RCC 7860 (cell line): ENCODE data around the gene CDC6.
A peak's percentile ranks its signal among the peaks of the same experiment; 100 is the strongest.

ENCODE experiments used
- DNase-seq: peaks from one replicate; pipeline ENCODE4 v3.0.0-alpha.2; 2015; ENCODE audit warnings: low spot score
- FAIRE-seq: peaks from 2 replicates; lab custom pipeline; 2012; peaks lifted over from hg19 to GRCh38; lab: Jason Lieb, UNC

CDC6 gene

DNA sequence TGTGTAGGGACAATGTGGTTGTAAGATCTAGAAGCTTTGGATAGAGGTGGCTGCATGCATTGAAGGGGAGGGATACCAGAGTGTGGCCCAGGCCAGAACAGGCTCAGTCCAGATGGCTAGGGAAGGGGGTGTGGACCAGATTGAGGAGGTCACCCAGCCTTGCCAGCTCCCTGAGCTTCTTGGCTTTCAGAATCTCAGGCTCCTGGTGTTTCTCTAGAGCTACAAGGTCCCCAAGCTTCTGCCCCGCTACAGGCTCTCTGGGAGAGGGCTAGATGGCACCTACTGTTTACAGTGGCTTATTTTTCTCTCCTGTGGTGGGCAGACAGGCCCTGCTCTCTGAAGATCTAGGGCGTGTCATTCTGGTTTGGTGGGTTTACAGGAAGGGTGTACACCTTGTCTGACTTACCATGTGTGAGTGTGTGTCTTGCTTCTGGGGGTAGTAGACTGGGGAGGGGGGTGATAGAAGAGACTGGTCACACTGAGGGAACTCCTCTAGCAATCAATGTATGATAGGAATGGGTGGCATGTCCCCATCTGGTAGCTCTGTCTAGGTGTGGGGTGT lies 22.4 kb downstream of the CDC6 start:
- FAIRE-seq: no peak
- no peak for DNase-seq

DNA sequence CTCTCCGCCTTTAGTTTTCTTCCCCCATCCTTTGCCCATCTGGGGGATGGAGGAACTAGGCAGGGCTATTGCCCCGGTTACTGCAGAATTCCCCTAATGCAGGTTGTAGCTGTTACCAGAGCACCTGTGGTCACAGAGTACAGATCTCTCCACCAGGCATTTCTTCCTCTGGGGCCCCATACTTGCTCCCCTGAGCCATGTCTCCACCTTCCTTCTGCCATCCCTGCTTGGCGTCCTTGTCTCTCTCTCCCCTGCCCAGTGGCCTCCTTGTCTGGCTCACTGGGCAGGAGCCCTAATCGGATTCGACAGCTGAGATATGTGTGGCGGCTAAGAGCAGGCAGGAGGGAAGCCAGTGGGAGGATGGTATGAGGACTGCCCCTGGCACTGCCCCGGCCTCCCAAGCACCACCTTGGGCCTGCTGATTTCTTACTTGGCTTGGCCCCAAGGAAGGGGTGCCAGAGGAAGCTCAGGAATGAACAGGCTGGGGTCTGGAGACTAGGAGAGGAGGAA lies 23.3 kb downstream of the CDC6 start:
- DNase-seq: no peak
- FAIRE-seq: no peak

DNA sequence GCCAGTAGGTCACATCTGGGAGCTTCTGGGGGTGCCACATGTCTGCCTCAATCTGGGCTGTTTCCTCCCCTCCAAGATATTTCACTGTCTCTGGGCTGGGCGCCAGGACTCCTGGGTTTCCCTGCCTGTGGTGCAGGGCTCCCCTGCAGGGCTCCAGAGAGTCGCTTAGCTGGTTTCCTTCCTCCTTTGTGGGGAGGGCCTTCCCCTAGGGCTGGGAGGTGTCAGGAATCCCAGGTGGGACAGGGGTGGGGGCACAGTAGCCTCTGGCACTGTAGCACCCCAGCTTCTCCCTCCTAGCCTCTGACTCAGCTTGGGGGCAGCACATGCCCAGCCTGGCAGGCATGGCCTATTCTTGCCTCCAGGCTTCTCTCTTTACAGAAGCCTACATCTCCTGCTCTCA lies 23.9 kb downstream of the CDC6 start:
- DNase-seq: no peak
- no peak for FAIRE-seq

DNA sequence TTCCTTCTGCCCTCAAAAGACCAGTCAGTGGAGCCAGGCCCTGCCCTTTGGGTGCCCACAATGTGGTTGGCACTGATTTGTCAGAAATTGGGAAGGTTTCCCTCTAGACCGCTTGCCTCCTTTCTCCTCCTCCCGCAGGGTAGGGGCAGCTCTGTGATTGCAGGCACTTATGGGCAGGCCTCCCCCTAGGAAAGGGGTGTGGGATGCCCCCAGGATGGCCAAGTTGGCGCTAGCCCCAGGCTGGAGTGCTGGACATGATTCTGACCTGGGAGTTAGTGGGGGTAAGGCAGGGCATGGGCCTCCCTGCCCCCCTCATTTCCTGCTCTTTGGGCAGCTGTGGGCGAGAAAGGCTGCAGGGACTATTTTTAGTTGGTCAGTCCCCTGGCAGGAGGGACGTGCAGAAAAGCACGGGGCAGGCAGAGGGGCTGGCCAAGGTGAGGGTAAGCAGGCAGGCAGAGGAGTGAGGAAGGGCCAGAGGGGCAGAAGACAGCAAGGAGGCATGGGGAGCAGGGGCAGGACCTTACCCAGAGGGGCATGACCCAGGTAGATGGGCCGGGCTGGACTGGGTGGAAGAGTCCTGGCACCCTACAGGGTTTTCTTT lies 24.6 kb downstream of the CDC6 start:
- peak; percentile 61 for FAIRE-seq
- DNase-seq: peak; percentile 65

DNA sequence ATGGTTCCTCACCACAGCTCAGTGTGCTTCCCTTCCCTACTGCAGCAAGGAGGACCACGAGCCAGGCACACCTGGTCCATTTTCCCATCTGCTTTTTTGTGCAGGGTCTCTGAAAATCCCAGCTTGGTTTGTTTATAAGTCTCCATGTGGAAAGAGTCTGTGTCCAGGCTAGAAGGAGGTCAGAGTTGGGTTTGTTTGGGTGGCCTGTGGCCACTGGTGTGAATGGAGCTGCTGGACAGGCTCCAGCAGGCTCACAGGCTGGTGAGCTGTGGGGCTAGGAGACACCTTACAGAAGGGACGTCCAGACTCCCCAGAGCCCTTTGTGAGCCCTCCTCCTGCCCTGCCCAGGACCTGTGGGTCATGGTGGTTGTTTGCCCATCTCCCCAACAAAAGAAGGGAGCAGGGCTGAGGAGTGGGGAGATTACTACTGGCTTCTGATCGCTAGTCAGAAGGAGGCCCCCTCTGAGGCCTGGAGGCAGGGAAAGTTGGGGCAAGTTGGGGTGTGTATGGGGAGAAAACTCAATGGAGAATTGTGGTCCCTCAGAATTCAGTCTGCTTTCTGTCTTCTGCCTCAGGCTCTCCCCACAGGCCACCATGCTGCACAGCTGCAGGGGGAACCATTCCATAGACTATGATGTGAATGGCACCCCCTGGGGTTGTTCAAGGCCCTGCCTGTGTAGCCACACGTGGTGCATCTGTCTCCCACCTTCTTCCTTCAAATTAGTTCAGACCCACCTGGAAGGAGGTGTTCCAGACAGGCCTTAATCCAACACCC lies 25.4 kb downstream of the CDC6 start:
- DNase-seq (no peak), FAIRE-seq (peak; percentile 24)

DNA sequence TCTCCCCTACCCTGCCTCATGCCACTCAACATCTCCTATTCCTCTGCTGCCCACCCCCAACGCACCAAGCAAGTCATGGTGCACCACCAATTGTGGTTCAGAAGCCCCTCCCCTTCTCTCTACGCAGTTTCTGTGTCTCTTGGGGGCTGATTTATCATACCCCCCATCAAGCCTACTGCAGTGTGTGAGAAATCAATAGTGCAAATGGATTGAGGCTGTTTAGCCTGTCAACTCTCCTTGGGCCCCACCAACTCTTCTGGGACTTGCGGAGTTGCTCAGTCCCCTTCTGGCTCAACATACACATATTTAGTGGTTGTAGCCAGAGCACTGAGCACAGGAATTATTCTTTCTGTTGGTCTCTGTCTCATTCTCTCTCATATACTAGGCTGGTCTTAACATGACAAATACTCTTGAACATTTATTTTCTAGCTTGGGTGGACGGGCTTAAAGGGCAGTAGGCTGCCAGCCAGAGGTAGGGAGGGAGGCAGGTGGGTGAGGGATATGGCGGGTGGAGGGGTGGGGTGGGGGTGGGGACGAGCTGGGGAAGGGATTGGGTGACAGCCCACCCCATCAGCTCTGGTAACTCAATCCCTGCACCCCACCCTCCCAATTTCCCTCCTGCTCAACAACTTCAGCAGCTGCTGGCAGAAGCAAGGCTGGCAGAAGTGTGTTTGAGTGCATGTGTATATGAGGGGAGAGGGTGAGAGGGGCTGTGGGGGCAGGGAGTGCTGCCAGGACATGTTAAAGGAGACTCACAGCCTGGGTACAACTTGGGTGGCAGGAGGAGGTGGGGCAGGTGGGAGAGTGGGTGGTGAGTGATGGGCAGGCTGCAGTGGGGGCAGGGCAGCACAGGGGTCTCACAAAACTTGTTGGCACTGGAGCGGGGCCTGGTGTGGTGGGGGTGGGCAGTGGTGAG lies 26.2 kb downstream of the CDC6 start:
- FAIRE-seq (no peak), DNase-seq (peak; percentile 49)

DNA sequence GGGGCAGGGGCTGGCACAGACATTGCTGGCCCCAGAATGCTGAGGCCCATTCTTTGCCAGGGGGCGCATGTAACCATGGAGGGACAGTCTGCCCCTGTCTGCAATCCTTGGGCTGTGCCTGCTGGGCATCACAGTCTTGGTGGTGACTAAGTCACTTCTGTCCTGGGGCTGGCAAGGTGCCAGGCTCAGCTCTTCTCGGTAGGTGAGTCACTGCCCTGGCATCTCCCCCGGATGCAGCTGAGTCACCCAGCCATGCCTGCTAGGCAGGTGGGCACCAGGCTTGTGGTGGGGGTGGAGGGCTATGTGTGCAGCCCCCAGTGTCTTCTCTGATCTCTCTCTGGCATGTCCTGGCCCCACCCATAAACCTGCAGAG lies 26.9 kb downstream of the CDC6 start:
- DNase-seq: peak; percentile 96
- FAIRE-seq: peak; percentile 90

DNA sequence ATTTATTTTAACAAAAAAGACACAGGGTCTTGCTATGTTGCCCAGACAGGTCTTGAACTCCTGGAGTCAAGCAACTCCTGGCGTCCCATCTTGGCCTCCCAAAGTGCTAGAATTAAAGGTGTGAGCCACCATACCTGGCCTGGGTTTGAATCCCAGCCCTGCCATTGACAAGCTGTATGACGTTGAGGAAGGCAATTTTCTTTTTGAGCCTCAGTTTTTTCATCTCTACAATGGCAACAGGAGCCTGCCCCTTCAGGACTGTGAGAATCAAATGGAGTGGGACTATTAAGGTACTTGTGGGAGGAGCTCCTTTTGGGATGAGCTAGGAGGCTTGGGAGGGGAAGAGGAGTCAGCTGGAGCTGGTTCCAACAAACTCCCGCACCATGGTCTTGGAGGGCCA lies 27.5 kb downstream of the CDC6 start:
- no peak for FAIRE-seq

DNA sequence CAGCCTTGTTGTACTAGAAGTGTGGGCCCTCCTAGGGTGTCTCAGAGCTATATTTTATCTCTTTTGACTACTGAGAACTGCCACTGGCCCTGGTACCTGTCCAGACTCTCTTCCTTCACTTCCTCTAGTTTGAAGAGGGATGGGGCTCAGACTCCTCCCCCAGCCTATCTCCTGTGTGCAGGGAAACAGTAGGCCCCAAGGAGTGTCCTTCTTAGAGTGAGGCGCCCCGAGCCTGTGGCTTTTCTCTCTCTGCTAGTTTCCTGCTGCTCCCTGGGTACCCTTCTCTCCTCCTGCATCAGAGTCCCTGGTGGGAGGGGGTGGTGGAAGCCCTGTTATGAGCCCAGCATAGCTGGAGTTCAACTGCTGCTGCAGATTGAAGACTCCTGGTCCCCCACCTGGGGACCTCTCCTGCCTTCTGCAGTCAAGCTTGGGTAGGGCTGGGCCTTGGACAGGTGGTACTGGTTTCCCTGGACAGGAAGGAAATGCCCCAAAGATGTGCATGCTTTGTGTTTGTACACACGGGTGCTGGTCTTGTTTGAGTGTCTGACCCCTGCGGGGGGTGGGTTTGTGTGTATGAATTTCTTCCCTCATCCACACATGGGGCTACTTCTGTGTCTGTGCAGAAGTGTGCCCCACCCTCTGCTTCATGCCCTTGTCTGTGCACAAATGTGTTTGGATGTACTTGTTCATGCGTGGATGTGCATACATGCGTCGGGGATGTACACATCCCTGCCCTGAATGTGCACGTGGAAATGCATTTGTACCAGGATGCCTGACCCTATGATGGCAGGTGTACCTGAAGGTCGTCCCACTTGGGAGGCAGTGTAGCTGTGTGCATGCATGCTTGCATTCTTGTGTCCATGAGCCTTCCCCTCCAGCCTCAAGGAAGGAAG lies 28.2 kb downstream of the CDC6 start:
- DNase-seq (no peak), FAIRE-seq (no peak)

More for the DNA sequence above, 27.5 kb downstream of the CDC6 start:
- no peak for DNase-seq

DNA sequence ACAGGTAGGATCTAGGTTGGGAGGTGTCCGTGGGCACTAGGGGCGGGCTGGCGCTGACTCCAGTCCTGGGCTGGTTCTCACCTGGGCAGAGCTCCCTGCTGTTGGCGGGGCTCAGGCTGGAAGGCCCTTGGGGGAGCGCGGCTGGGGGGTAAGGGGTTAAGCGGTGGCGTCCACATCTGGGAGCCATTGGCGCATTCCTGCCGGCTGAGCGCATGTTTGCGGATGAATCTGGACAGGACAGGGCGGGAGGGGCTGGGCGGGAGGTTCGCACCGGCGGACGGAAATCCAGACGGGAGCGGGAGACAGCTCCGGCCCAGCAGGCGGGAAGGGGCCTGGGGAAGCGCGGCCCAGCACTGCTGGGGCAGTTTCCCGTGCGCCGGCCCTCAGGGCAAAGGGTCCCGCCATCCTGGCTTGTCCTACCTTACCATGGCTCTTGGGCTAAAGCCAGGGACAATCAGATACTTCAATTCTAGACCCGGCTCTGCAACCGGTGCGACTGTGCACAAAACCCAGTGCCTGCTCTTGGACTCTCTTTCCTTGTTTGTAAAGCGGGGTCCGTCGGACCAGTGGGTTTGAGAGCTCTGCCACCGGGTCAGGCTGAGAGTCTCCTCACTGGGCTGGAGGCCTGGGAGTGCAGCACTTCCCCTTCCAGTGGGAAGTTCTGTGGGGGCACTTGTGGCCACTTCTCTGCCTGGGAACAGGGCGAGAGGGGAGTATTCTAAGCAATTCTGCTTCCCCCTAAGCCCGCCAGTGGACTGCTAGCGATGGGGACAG lies 29.1 kb downstream of the CDC6 start:
- DNase-seq (peak; percentile 51), FAIRE-seq (no peak)

DNA sequence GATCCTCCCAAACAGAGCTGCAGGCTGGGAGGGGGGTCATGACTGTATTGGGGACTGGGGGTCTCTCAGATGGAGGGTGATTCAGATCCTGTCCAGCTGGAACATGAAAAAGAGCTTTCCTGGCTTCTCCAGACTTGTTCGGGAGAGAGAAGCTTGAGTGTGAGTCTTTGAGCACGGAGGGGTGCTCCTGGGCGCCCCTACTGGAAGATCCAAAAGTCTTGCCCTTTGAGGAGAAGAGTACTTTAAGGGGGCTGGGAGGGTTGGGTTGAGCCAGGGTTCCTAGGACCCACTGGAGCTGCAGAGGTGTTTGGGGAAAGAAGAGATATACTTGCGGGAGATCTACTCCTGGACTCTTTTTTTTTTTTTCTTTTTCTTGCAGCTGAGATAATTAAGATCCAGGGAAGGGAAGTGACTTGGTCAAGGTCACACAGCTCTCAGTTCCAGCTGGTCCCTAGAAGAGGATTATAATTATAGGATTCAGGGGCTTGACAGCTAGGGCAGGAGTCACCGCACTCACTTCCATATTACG lies 29.7 kb downstream of the CDC6 start:
- FAIRE-seq (no peak), DNase-seq (peak; percentile 50)

DNA sequence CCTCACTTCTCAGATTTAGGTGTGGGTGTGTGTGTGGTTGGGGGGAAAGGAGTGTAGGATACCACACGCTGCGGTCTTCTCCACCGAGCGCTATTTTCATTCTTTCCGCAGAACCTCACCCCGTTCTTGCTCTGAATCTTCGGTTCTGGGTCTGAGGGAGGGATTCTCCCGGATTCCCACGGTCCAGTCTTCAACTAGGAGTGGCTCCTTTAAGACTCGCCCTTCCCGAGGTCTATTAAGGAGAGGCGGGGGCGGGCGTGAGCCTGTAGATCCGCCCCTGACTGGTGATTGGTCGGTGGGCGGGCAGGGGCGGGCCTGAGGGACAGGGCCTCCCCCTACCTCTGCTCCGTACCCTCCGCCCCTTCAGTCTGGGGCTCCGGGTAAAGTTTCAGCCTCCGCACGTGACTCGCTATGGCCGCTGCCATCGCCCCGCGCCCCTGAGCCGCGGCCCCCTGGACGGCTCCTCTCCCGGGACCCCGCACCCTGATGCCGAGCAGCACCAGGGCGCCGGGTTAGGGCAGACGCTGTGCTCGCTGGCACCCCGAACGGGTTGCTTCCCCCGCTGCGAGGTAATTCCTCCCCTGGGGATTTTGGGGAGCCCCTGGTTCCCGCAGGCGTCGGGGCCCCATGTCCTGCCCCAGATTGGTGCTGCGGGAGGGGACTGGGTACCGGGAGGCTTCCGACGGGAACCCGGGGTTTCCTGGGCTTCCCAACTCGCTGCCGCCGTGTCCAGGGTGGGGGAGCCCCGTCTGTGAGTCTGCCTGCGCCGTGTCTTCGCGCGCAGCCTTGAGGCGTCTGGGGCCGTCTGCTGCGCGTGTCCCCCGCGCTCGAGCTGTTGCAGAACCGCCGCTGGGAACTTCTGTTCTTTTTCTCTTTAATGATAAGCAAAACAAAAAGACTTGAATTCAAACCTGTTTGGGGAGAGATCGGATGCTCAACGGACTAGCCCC lies 30.5 kb downstream of the CDC6 start:
- peak; percentile 24 for FAIRE-seq
- DNase-seq: peak; percentile 90

DNA sequence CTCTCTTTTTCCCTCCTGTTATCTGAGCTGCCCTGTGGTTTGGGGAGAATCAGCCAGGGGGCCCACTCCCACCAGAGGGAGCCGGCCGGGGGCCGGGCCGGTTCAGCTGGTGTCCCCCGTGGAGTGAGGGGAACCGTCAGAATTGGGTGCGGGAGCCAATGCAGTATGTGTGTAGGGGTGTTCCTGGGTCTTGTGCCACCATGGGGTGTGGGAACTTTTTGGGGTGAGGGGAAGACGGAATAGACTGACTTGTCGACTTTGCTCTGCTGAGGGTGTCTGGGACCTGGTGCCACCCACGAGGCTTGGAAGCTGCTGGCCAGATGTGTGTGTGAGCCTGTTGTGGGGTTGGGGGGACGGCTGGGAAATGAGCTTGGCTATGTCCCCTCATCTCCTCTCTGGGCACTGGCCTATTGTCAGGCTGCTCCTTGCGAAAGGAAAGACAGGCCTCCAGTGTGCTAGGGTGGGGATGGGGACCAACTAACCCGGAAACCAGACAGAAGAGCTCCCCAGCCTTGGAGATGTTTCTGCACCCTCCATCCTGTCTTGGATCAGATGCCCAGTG lies 31.2 kb downstream of the CDC6 start:
- FAIRE-seq (no peak), DNase-seq (no peak)

DNA sequence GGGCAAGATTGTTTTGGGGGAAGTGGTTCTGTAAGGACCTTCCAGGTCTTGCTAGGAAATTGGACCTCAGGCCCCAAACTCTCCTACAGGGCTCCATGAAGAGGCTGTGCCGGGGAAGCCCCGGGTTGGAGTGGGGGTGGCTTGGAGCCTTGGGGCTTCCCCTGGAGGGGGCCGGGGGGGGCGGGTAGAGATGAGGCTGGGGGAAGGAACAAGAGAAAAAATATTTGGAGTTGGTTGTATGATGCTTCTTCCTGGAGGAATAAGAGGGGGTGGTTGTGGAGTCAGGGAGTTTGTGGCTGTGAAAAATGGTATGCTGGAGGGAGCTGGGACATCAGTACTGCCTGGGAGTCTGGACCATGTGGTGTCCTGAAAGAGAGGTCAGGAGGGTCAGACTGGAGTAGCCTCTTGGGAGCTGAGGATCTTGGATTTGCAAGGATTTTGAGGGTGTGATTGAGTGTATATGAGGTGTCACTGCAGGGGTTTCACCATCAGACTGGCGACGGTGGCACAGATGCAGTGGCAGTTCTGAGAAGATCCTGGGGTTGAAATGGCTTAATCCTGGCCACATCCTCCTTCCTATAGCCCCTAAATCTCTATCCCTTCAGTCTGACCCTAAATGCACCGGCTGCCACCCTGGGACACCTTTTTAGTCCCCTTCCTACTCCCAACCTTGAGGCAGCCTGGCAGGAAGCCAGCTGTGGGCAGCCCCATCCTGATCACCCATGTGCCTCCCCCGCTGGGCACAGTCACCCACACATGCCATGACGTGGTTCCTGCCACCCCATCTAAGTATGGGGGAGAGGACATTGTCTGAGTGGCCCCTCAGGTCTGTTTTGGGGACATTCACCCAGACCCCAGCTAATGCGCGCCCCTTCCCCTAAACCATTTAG lies 32.2 kb downstream of the CDC6 start:
- FAIRE-seq: no peak

DNA sequence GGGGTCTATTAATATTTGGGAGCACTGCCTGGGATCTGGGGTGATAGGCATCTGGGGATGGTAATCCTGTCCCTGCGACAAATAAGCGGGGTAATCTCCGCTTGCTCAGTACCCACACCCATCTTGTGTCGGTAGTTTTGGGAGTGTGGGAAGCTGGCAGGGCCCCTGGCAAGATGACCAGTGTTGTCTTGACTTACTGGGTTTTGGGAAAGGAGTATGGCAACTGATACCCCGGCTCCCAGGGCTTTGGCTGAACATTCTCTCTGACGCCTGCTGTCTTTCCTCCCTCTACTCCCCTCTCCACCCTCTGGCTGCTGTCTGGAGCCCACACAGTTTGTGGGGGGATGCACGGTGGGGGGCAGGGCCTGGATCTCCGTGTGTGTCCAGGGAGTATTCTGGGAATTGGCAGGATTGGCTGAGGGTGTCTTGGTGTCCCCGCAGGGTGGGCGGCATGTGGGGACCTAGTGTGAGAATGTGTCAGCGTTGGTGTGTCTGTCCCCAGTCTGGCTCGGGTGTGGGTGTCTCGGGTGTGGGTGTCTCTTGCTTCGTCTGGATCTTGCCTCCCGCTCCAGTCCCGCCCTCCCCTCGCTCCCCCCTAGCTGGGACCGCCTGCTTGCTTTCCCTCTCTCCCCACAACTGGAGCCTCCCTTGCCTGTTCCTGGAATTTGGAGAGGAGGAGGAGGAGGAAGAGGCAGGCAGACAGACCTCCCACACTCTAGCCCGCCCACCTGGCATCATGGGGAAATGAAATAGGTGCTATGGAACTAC lies 33.3 kb downstream of the CDC6 start:
- FAIRE-seq (no peak), DNase-seq (no peak)

More for the DNA sequence above, 32.2 kb downstream of the CDC6 start:
- peak; percentile 10 for DNase-seq

DNA sequence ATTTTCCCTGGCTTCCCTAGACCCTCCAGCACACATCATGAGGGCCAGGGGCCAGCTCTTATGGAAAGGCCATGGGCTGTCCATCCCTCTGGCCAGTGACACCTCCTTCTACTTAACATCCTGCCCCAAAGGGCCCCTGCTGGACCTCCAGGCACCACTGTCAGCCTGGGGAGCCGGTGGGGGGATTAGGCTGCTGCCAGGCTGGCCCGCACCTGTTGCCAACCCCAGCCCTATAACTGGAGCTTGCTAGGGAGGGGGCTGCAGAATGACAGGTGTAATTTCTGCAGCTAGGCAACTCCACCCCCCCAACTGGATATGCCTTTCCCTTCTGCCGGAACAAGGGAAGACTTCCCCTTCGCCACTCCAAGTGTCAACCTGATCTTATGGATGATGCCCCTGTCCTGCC lies 33.8 kb downstream of the CDC6 start:
- FAIRE-seq (no peak), DNase-seq (no peak)
